Lung (tissue), 12 donors: ENCODE data around the gene FRMPD4. TPM values are rescaled to one million over a fixed set of nuclear protein-coding genes. Genes with fewer than 3 reads are reported as not detected.

Experiments used
- ATAC-seq: fragments of 200-7000 bp; cut with Tn5 transposase; one replicate; pipeline ENCODE4 v1.9.1; 2020; ENCODE audit warnings: moderate number of reproducible peaks; ENCODE audit not compliant: insufficient read depth, low FRiP score
- DNase-seq, 3 donors: peaks; one replicate each; pipeline ENCODE4 v3.0.0-alpha.2; 2013 to 2017
- H3K27ac ChIP-seq, 2 donors: one replicate each; pipeline ENCODE4 v1.5.1; 2013; ENCODE audit warnings: mild to moderate bottlenecking in 2 of 2, moderate library complexity in 2 of 2, control low read depth in 1 of 2, inconsistent platforms in 1 of 2, low read depth in 1 of 2, low read length in 1 of 2
- H3K27me3 ChIP-seq, 3 donors: one replicate each; pipeline ENCODE4 v1.5.1; 2013; ENCODE audit warnings: low read length in 2 of 3; ENCODE audit not compliant: control insufficient read depth in 3 of 3, insufficient read depth in 3 of 3
- H3K36me3 ChIP-seq, 4 donors: one replicate each; pipeline ENCODE4 v1.5.1; 2013; ENCODE audit warnings: low read length in 4 of 4, mild to moderate bottlenecking in 1 of 4, moderate library complexity in 1 of 4; ENCODE audit not compliant: control insufficient read depth in 4 of 4, insufficient read depth in 4 of 4
- H3K4me1 ChIP-seq, 5 donors: one replicate each; pipeline ENCODE4 v1.5.1; 2013; ENCODE audit warnings: low read length in 5 of 5, mild to moderate bottlenecking in 2 of 5, moderate library complexity in 1 of 5; ENCODE audit not compliant: control insufficient read depth in 5 of 5, insufficient read depth in 5 of 5
- H3K4me3 ChIP-seq: one replicate; pipeline ENCODE4 v1.5.1; 2013; ENCODE audit warnings: mild to moderate bottlenecking, control low read depth, moderate library complexity
- H3K9ac ChIP-seq, 2 donors: one replicate each; pipeline ENCODE4 v1.5.1; 2013; ENCODE audit warnings: low read length in 2 of 2, control low read depth in 1 of 2; ENCODE audit not compliant: insufficient read depth in 1 of 2
- H3K9me3 ChIP-seq, 4 donors: one replicate each; pipeline ENCODE4 v1.5.1; 2013; ENCODE audit warnings: low read length in 3 of 4, mild to moderate bottlenecking in 1 of 4, moderate library complexity in 1 of 4; ENCODE audit not compliant: control insufficient read depth in 4 of 4, insufficient read depth in 3 of 4
- WGBS, 2 donors: extraction: QIAGEN DNeasy Blood & Tissue Kit; methylation state at CpG; one replicate each; pipeline ENCODE4 v1.1.7; 2013; 5-methylcytosine and 5-hydroxymethylcytosine counted together
- polyA plus RNA-seq, 2 donors: library from polyadenylated mRNA; stranded (reverse); fragments of 200-250 nt; gene quantifications; one replicate each; pipeline ENCODE4 v1.2.1, GENCODE V29; 2013
- total RNA-seq, 2 donors: library from RNA; depleted of rRNA in 1 of 2; stranded (reverse); fragments of >200 nt in 1 of 2; gene quantifications; one replicate each; pipeline ENCODE4 v1.2.1, GENCODE V29; 2014 to 2021
- TF ChIP-seq, protein P1 (sequence below): IDR thresholded peaks from 2 replicates; pipeline ENCODE4 v1.5.1; 2012; ENCODE audit warnings: mild to moderate bottlenecking; ENCODE audit errors: control extremely low read depth, extremely low read depth
- donor health status: control.
- donor health status: control.
- donor health status: Bipolar disorder and iron deficiency.
- donor health status: healthy.
- donor health status: DM: yes; HTN: yes; CAD: no.

FRMPD4 gene
- total and polyA plus RNA-seq, 4 donors, result 0.01 to 0.43 (median 0.03) TPM

DNA sequence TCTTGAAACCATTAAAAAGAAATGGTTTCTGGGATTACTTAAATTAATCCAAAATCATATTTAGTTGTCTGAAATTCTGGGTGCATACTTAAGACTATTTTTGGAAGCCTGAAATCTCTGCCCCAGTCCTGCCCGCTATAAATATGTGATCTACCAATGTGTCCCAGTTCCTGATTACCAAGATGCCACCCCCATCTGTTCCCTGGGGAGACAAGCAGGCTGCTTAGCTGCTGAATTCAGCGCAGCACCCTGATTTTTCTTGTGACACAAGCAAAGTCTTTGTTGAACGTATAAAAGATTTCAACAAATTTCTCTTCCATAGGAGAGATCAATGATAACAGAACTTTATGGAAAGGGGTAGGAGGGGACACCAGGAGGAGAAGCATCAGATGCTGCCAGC is 552.4 kb downstream of the FRMPD4 start:
- H3K27me3 ChIP-seq, result peaks cover 4 to 32% (median 26%) of the 10 kb centered on the region in 3 donors
- TF ChIP-seq, protein P1, sequence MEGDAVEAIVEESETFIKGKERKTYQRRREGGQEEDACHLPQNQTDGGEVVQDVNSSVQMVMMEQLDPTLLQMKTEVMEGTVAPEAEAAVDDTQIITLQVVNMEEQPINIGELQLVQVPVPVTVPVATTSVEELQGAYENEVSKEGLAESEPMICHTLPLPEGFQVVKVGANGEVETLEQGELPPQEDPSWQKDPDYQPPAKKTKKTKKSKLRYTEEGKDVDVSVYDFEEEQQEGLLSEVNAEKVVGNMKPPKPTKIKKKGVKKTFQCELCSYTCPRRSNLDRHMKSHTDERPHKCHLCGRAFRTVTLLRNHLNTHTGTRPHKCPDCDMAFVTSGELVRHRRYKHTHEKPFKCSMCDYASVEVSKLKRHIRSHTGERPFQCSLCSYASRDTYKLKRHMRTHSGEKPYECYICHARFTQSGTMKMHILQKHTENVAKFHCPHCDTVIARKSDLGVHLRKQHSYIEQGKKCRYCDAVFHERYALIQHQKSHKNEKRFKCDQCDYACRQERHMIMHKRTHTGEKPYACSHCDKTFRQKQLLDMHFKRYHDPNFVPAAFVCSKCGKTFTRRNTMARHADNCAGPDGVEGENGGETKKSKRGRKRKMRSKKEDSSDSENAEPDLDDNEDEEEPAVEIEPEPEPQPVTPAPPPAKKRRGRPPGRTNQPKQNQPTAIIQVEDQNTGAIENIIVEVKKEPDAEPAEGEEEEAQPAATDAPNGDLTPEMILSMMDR, result no peak
- H3K4me1 ChIP-seq, result no peaks in the 10 kb centered on the region
- no peak overlapping the region for H3K9ac ChIP-seq
- H3K9me3 ChIP-seq, result peaks cover 0 to 2% (median 0%) of the 10 kb centered on the region in 4 donors
- ATAC-seq, result no peak
- H3K27ac ChIP-seq, result no peak overlapping the region
- H3K36me3 ChIP-seq, result no peaks in the 10 kb centered on the region
- no peak overlapping the region for H3K4me3 ChIP-seq
- DNase-seq, result no peak
- WGBS, 2 donors, result 89 to 98% methylated on average over 3 of the region's 3 CpGs

DNA sequence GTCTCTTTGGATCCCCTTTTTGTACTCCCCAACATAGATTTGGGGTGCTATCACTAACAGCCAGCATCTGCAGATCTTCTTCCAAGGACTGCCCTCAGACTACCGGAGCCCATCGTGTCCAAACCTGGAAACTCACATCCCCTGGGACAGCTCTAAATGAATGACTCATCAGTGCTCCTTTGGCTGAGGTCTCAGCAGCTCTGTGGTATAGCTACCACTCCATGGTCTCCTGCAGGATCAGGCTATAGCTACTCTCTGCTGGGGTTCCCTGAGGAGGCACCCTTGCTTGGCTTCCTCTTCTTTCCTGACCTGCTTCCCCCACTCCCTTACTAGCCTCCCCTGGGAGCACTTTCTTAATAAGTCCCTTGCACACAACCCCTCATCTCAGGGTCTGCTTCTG is 555.5 kb downstream of the FRMPD4 start:
- TF ChIP-seq, protein P1, result no peak
- H3K27ac ChIP-seq, result no peak overlapping the region
- ATAC-seq (no peak), DNase-seq (no peak)
- WGBS, 2 donors, result 82 to 85% methylated on average over 2 of the region's 2 CpGs
- no peaks in the 10 kb centered on the region for H3K36me3 ChIP-seq
- H3K4me1 ChIP-seq, result no peaks in the 10 kb centered on the region
- H3K27me3 ChIP-seq, result peaks cover 4 to 36% (median 34%) of the 10 kb centered on the region in 3 donors
- no peak overlapping the region for H3K9ac ChIP-seq
- no peak overlapping the region for H3K4me3 ChIP-seq
- H3K9me3 ChIP-seq, result peaks cover 0 to 2% (median 0%) of the 10 kb centered on the region in 4 donors

DNA sequence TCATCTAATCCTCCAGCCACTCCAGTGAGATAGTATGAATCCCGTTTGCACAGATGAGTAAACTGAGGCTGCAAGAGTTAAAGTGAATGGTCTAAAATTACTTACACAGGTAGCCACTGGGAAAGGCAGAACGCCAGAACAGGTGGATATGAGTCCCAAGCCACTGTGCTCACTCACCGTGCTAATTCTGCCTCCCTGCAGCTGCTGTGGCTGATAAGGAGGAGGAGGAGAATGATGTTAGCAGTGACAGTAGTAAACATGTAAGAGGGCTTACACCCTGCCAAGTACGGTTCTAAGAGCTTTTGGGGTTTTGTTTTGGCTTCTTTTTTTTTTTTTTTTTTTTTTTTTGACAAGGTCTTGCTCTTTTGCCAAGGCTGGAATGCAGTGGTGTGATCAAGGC is 562.5 kb downstream of the FRMPD4 start:
- H3K4me1 ChIP-seq, result no peaks in the 10 kb centered on the region
- no peak overlapping the region for H3K9ac ChIP-seq
- no peaks in the 10 kb centered on the region for H3K9me3 ChIP-seq
- 48 to 56% methylated on average over 4 of the region's 4 CpGs for WGBS, 2 donors
- ATAC-seq, result no peak
- DNase-seq, result no peak
- TF ChIP-seq, protein P1, result no peak
- H3K36me3 ChIP-seq, result no peaks in the 10 kb centered on the region
- peaks cover 0 to 24% (median 13%) of the 10 kb centered on the region in 3 donors for H3K27me3 ChIP-seq
- no peak overlapping the region for H3K4me3 ChIP-seq
- H3K27ac ChIP-seq, result no peak overlapping the region

DNA sequence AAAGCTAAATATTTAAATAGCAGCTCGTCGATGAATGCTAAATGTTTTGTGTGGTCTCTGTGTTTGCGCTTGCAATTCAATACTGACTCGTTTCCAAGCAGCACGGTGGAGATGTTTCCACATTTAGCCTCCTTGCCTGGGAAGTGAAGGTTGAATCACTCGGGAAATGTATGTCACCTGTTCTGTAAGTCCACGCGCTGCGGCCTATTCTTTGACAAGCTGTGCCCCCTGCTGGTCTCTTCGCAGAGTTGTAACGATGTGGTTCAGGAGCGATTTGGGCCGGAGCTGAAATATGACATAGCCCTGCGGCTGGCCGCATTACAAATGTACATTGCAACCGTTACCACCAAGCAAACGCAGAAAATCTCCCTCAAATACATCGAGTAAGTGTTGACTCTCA is 563.4 kb downstream of the FRMPD4 start:
- Histone ChIP-seq H3K4me1 (no peaks in the 10 kb centered on the region), H3K9ac (no peak overlapping the region), H3K4me3 (no peak overlapping the region), H3K9me3 (no peaks in the 10 kb centered on the region), H3K27ac (no peak overlapping the region), H3K36me3 (no peaks in the 10 kb centered on the region), H3K27me3 (peaks cover 0 to 25% (median 13%) of the 10 kb centered on the region in 3 donors)
- ATAC-seq (no peak), DNase-seq (peak; percentile 47 to 66 (median 54))
- 19 to 33% methylated on average over 18 of the region's 18 CpGs for WGBS, 2 donors
- TF ChIP-seq, protein P1, result peak; percentile 37
